GM15510 (cell line): ENCODE measurements around the gene AGTRAP.

Source experiments
- POLR2A ChIP-seq: IDR thresholded peaks from 3 replicates; pipeline ENCODE4 v1.6.1; 2011; ENCODE audit warnings: borderline replicate concordance; ENCODE audit not compliant: insufficient read length; ENCODE audit errors: extremely low read depth

Gene AGTRAP

GRCh38 chr1:11740258-11741192, 4.6 kb downstream of the AGTRAP start:
- TF ChIP-seq POLR2A, result no peak

- TF ChIP-seq POLR2A, result no peak
Observed at GRCh38 chr1:11741482-11741881, 5.5 kb downstream of the AGTRAP start.

DNA sequence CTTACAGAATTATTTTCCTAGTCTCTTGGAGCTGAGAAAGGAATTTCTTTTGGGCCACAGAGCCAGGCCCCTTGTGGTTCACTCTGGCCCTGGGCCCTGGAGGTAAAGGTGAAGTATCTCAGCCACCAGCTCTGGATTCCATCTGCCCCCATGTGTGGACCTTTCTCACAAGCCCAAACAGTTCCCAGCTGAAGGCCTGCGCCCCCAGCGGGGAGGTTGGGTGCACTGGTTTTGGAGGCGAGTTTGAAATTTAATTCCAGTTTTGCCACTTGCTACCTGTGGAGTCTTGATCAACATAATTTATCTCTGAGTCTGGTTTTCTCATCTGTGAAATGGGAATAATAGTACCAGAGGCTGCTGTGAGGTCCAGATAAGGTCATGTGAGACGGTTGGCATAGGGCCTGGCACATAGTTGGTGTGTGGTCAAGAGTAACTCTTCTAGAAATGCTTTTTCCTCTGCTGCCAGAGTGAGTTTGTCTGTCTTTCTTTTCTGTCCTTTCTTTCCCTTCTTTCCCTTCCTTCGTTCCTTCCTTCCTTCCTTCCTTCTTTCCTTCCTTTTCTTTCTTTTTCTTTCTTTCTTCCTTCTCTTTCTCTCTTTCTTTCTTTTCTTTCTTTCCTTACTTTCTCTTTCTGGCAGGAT, 6.1 kb downstream of the AGTRAP start:
- no peak for TF ChIP-seq POLR2A

DNA sequence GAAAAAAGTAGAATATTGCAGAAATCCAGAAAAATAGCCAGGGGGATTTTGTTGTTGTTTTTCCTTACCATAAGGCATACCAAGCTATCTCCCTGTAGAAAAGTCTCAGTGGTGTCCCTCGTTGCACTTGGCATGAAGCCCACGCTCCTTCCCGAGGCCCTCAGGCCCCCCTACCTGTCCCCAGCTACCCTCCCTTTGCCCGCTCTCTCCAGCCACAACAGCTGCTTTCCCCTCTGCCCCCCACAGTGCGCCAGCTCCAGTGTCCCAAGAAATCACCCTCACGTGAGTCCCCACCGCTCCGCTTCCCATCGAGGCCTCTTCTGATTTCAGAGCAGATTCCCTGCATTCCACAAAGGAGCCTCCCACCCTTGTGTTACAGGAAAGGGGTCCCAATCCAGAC, 8.4 kb downstream of the AGTRAP start:
- TF ChIP-seq POLR2A, result no peak

DNA sequence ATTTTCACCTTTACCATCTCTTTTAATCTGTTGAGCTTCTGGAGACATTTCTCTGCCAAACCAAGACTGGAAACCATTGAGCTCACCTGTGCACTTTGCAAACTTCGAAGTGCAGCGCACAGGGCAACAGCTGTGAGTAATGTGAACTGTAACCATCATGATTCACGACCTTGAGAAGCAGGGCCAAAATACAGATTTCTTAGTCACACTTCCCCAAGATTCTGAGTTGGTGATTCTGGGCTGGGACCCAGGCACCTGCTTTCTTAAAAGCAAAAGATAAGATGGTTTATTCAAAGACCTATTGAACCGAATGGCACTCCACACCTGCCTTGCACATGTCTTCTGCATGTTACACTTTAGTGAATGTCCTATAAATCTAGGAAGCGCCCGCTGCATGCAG, 10.2 kb downstream of the AGTRAP start:
- TF ChIP-seq POLR2A, result no peak

- TF ChIP-seq POLR2A, result no peak
Observed at GRCh38 chr1:11746795-11747487, 11.0 kb downstream of the AGTRAP start.

GRCh38 chr1:11748294-11749202, 12.6 kb downstream of the AGTRAP start:
- no peak for TF ChIP-seq POLR2A

DNA sequence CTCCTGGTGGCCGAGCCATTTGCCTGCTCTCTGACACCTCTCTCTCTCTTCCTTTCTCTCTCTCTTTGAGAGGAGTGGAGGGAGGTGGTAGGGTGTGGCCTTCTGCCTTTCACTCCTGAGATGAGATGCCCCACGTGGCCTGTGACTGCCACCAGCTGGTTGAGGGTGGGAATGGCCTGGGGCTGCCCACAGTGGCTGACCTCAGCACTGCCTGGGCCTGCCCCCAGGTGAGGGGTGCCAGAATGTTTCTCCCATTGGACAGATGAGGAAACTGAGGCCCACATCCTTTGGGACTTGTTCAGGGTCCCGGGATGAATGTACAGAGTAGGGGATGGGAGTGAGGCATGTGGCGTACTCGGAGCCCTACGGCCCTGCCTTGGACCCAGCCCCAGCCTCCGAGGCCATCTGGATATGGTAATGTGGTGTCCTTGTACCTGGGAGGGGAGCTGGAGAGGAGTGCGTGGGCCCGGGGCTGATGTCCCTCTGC, 13.3 kb downstream of the AGTRAP start:
- TF ChIP-seq POLR2A, result no peak

GRCh38 chr1:11749996-11750395, 14.1 kb downstream of the AGTRAP start:
- TF ChIP-seq POLR2A, result no peak

DNA sequence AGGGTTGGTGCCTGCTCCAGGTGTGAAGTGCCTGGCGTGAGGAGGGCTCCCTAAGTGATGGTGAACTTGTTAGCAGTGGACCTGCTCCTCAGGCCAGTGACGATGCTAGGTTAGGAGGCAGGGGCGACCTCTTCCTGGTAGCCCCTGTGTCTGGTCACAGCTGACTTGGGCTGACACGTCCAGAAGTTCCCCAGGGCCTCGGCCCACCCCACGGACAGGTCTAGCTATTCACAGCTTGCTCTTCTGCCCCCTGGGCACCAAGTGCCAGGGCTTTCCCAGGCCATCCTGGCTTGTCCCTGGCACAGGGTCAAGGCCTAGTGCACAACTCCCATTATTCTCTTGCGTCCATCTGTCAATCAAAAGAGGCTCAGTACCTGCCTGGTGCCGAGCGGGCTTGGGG, 15.2 kb downstream of the AGTRAP start:
- TF ChIP-seq POLR2A, result no peak

DNA sequence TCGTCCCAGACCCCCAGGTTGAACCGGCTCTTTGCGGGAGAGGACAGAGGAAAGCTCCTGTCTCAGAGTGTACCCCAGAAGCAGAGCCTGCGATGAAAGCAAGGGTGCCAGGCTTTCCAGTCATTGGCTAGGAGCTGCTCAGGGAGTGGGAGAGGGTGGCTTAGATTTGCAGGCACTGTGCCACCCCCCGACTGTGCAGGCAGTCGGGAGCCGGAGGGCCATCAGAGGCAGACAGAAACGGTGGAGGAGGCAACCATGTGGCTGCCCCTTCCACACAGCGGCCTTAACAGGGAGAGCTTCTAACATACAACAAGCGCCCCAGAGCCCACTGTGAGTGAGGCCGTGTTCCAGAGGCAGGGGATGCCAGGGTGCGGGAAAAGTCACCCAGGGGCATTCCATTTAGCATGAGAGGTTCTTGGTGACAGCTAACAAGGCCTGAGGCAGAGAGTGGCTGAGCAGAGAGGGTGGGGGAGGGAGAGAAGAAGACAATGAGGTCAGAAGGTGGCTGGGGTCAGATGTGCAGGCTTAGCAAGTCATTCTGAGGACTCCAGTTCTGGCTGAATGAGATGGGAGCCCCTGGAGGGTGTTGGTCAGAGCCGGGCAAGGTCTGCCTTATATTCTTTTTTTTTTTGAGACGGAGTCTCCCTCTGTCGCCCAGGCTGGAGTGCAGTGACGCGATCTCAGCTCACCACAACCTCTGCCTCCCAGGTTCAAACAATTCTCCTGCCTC, 16.6 kb downstream of the AGTRAP start:
- no peak for TF ChIP-seq POLR2A

GRCh38 chr1:11753555-11754208, 17.7 kb downstream of the AGTRAP start:
- TF ChIP-seq POLR2A, result no peak

- TF ChIP-seq POLR2A, result no peak
Observed at GRCh38 chr1:11757047-11757446, 21.1 kb downstream of the AGTRAP start.

DNA sequence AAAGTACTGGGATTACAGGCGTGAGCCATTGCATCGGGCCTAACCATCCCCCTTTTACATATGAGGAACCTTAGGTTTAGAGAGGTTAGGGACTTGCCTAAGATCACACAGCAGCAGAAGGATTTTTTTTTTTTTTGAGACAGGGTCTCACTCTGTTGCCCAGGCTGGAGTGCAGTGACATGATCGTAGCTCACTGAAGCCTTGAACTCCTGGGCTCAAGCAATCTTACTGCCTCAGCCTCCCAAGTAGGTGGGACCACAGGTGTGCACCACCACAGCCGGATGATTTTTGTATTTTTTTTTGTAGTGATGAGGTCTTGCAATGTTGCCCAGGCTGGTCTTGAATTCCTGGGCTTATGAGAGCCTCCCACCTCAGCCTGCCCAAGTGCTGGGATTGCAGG, 23.9 kb downstream of the AGTRAP start:
- TF ChIP-seq POLR2A, result no peak

GRCh38 chr1:11761285-11761684, 25.3 kb downstream of the AGTRAP start:
- no peak for TF ChIP-seq POLR2A
